ENCODE measurements around the gene MIPEP. TPM values are rescaled to one million over a fixed set of nuclear protein-coding genes. Genes with fewer than 3 reads are reported as not detected.

The MIPEP gene
- total RNA-seq, 1 experiment from 2014 or later, result 24.7 TPM

DNA sequence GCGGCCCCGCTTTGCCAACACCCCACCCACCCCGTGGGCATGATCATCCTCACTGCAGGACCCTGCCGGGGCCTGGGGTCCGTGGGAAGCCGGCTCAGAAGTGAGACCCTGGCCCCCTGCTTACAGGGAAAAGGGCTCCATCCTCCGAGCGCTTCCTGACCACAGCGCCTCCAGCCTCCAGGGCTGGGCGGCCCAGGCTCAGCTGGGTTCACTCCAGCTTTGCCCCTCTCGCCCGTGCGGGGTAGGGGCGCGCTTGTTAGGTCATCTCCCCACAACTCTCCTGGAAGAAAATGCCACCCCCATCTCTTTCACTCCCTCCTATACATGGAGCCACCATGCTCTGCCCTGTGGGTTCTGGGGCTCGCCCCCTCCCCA, 14.7 kb upstream of the MIPEP start:
- Mint-ChIP-seq H3K9me3 (ENCODE audit: unreplicated experiment) (no peaks in the 10 kb centered on the region), H3K27ac (ENCODE audit: low read depth, unreplicated experiment) (no peak overlapping the region), H3K4me3 (ENCODE audit: unreplicated experiment) (no peak overlapping the region), H3K27me3 (ENCODE audit: insufficient read depth, unreplicated experiment) (peaks cover 8% of the 10 kb centered on the region), H3K4me1 (ENCODE audit: insufficient read depth, unreplicated experiment) (no peaks in the 10 kb centered on the region), H3K36me3 (ENCODE audit: insufficient read depth, unreplicated experiment) (no peaks in the 10 kb centered on the region)
- no TSS peak for BruUV-seq (replicated peaks)
- ChIA-PET CTCF (interaction anchor here (0.6 kb wide), 1 partner anchor 428 kb away, joined by 3 read pairs; no protein-coding TSS in a partner anchor), POLR2A (no interaction called here)
- TF ChIP-seq, protein P1, sequence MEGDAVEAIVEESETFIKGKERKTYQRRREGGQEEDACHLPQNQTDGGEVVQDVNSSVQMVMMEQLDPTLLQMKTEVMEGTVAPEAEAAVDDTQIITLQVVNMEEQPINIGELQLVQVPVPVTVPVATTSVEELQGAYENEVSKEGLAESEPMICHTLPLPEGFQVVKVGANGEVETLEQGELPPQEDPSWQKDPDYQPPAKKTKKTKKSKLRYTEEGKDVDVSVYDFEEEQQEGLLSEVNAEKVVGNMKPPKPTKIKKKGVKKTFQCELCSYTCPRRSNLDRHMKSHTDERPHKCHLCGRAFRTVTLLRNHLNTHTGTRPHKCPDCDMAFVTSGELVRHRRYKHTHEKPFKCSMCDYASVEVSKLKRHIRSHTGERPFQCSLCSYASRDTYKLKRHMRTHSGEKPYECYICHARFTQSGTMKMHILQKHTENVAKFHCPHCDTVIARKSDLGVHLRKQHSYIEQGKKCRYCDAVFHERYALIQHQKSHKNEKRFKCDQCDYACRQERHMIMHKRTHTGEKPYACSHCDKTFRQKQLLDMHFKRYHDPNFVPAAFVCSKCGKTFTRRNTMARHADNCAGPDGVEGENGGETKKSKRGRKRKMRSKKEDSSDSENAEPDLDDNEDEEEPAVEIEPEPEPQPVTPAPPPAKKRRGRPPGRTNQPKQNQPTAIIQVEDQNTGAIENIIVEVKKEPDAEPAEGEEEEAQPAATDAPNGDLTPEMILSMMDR (IDR thresholded peaks at IDR 0.05; ENCODE audit: unreplicated experiment), result no peak
- intact Hi-C loops (cut with micrococcal nuclease), result no loop called here
- no peak for DNase-seq (ENCODE audit: unreplicated experiment)

DNA sequence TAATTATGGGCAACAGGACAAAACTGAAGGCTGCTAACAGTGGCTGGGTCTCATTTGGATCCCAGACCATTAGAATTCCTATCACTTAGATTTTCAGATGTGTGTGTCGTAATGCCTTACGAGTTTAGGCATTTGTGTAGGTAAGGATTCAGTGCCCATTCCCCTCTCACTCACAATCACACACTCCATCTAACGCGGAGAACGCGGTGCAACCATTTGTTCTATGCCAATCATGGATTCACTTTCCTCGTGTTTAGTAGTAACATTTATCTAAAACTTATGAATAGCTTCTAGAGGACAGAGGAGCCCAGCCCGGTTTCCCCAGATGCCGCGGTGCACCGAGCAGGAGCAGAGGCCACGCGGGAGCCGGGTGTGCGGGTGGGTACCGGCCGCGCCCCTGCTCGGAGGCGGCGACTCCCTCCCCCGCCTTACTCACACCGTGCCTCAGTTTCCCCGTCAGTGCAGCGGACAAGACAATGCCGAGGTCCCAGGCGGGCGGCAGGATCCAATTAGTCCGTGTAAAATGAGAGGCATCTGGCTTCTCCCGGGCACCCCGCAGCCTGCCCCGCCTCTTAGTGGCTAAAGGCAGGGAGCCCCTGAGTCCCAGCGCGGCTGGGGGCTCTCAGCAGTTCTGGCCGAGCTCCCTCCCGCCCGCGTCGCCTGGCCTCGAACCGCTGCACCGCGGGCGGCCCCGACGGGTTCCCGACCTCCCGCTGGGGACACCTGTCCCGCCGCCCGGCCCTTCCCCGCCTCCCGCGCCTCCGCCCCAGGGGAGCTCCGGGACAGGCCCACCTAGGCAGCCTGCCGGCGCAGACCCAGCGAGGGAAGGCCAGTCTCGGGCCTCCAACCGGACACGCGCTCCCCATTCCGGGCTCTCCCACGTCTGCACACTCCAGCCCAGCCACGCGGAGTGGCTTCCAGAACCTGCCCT, 14.0 kb upstream of the MIPEP start:
- ChIA-PET POLR2A (interaction anchor here (1.9 kb wide), 1 partner anchor 13 kb away, joined by 6 read pairs; no protein-coding TSS in a partner anchor), CTCF (interaction anchor here (0.6 kb wide), 1 partner anchor 427 kb away, joined by 3 read pairs; no protein-coding TSS in a partner anchor)
- Mint-ChIP-seq H3K9me3 (ENCODE audit: unreplicated experiment) (no peaks in the 10 kb centered on the region), H3K27ac (ENCODE audit: low read depth, unreplicated experiment) (no peak overlapping the region), H3K4me1 (ENCODE audit: insufficient read depth, unreplicated experiment) (no peaks in the 10 kb centered on the region), H3K27me3 (ENCODE audit: insufficient read depth, unreplicated experiment) (peaks cover 8% of the 10 kb centered on the region), H3K4me3 (ENCODE audit: unreplicated experiment) (no peak overlapping the region), H3K36me3 (ENCODE audit: insufficient read depth, unreplicated experiment) (no peaks in the 10 kb centered on the region)
- intact Hi-C loops (cut with micrococcal nuclease), result no loop called here
- TF ChIP-seq, protein P1 (IDR thresholded peaks at IDR 0.05; ENCODE audit: unreplicated experiment), result no peak
- no TSS peak for BruUV-seq (replicated peaks)
- DNase-seq (ENCODE audit: unreplicated experiment), result no peak

DNA sequence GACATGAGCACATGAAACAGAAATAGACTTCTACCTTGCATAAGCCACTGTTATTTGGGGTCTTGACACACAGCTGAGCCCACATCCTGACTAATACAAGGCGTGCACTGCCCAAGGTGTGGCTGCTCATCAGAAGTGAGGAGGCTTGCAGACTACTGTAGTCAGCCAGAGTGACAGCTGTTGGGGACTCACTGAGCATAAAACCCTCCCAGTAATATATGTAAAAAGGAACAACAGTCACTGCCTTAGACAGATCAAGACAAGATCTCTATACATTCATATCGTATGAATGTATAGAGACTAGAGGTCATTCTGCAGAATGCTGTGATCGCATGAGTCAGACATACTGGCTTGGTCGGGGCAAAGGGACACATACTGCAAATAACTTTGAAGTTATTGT, 12.2 kb upstream of the MIPEP start:
- Mint-ChIP-seq H3K36me3 (ENCODE audit: insufficient read depth, unreplicated experiment) (no peaks in the 10 kb centered on the region), H3K9me3 (ENCODE audit: unreplicated experiment) (no peaks in the 10 kb centered on the region), H3K4me1 (ENCODE audit: insufficient read depth, unreplicated experiment) (no peaks in the 10 kb centered on the region), H3K27me3 (ENCODE audit: insufficient read depth, unreplicated experiment) (peaks cover 8% of the 10 kb centered on the region), H3K4me3 (ENCODE audit: unreplicated experiment) (no peak overlapping the region), H3K27ac (ENCODE audit: low read depth, unreplicated experiment) (no peak overlapping the region)
- ChIA-PET POLR2A (no interaction called here), CTCF (interaction anchor here (0.6 to 5.2 kb wide), 4 partner anchors 12 to 435 kb away, joined by 3 to 40 read pairs (median 3); partner anchors contain the start of gene MIPEP)
- TF ChIP-seq, protein P1 (IDR thresholded peaks at IDR 0.05; ENCODE audit: unreplicated experiment), result no peak
- DNase-seq (ENCODE audit: unreplicated experiment), result no peak
- intact Hi-C loops (cut with micrococcal nuclease), result no loop called here
- no TSS peak for BruUV-seq (replicated peaks)

DNA sequence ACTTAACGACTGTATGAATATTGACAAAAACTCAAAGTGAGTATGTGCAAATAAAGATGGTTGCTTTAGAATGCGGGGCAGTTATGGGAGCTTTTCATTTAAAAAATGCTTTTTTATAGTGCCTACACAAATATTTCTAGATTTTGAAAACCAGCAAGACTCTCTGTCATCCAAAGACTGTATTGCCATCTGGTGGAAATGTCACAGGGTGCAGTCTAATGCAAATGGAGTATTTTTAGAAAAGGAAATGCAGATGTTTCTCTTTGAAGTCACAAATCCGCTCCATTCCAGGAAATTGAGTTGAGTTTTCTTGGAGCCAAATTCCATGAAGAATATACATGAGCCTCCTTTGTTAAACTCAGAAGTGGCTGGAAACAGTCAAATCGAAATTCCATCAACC, 10.4 kb upstream of the MIPEP start:
- peak; percentile 52 for DNase-seq (ENCODE audit: unreplicated experiment)
- peaks cover 8% of the 10 kb centered on the region for H3K27me3 Mint-ChIP-seq (ENCODE audit: insufficient read depth, unreplicated experiment)
- no peaks in the 10 kb centered on the region for H3K9me3 Mint-ChIP-seq (ENCODE audit: unreplicated experiment)
- H3K36me3 Mint-ChIP-seq (ENCODE audit: insufficient read depth, unreplicated experiment), result no peaks in the 10 kb centered on the region
- TF ChIP-seq, protein P1 (IDR thresholded peaks at IDR 0.05; ENCODE audit: unreplicated experiment), result peak; percentile 47
- no TSS peak for BruUV-seq (replicated peaks)
- POLR2A ChIA-PET, result interaction anchor here (0.6 to 1.6 kb wide), 2 partner anchors 11 to 433 kb away, joined by 3 to 4 read pairs; no protein-coding TSS in a partner anchor
- no peaks in the 10 kb centered on the region for H3K4me1 Mint-ChIP-seq (ENCODE audit: insufficient read depth, unreplicated experiment)
- CTCF ChIA-PET, result interaction anchor here (0.8 to 5.2 kb wide), 20 partner anchors 8 to 1098 kb away, joined by 3 to 40 read pairs (median 4); partner anchors contain the start of gene MIPEP
- intact Hi-C loops (cut with micrococcal nuclease), result loop anchor here (1.0 kb wide), 1 partner anchor 433 kb away; no protein-coding TSS in a partner anchor
- no peak overlapping the region for H3K4me3 Mint-ChIP-seq (ENCODE audit: unreplicated experiment)
- no peak overlapping the region for H3K27ac Mint-ChIP-seq (ENCODE audit: low read depth, unreplicated experiment)
